DMS114 treated with DMSO at 0.1 percent for 48 hours (cell line): ENCODE results near the gene AQP12B.
"Not testable (repeated sequence)": the region's sequence is repeated elsewhere in the genome, so short reads cannot be mapped to it uniquely, and the experiment has no call there.

ENCODE experiments used
- DNase-seq: peaks from one replicate; lab custom pipeline; 2025; ENCODE audit not compliant: unreplicated experiment; lab: John Stamatoyannopoulos, UW

Gene AQP12B, protein sequence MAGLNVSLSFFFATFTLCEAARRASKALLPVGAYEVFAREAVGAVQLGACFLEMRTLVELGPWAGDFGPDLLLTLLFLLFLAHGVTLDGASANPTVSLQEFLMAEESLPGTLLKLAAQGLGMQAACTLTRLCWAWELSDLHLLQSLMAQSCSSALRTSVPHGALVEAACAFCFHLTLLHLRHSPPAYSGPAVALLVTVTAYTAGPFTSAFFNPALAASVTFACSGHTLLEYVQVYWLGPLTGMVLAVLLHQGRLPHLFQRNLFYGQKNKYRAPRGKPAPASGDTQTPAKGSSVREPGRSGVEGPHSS

DNA sequence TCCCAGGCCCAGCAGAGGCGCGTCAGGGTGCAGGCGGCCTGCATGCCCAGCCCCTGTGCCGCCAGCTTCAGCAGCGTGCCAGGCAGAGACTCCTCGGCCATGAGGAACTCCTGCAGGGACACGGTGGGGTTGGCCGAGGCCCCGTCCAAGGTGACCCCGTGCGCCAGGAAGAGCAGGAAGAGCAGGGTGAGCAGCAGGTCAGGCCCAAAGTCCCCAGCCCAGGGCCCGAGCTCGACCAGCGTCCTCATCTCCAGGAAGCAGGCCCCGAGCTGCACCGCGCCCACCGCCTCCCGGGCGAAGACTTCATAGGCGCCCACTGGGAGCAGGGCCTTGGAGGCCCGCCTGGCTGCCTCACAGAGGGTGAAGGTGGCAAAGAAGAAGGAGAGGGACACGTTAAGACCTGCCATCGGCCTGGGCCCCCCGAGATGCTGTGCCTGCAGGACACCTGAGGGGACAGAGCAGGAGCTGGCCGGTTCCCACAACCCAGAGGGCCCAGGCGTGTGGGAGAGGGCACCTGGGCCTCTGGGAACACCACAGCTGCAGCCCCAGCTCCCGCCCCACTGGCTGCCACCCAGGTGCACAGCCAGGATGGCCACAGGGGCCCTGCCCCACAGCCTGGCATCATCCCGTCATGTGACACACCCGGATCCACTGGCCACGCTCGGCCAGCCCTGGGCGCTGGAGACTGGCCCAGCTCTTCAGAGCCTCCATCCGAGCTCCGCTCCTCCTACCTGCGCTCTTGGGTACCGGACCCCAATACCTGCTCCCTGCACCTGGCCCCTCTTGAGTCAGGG lies at the start of gene AQP12B:
Gene AQP12B (minus strand): TSS at position 455 of the 794 bp plus-strand sequence. CDS start 48 bp downstream, at position 407.
- not testable (repeated sequence) for DNase-seq

DNA sequence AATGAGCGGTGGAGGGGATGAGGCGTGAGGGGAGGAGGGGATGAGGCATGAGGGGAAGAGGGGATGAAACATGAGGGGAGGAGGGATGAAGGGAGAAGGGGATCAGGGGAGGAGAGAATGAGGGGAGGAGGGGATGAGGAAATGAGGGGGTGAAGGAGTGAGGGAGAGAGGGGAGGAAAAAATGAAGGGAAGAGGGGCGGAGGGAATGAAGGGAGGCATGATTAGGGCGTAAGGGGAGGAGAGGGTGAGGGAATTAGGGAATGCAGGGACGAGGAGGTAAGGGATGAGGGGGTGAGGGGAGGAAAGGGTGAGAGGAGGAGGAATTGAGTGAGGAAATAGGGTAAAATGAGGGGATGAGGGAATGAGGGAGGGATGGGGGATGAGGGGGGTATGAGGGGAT lies 49.5 kb upstream of the AQP12B start:
- DNase-seq = no peak

DNA sequence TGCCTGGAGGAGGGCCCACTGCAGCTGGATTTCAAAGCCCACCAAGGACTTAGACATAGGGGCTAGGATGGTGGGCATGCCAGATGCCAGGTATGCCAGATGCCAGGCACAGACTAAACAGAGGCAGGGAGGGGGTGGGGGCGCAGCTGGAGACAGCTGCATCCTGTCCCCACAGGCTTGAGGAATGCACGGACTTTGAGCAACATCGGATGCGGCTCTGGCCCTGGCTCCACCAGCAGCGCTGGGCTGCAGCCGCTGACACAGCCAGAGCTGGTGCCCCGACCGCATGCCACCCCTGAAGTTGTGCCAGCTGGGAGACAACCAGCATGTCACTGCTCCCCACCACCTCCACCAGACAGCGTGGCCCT lies 48.5 kb upstream of the AQP12B start:
- no peak for DNase-seq

DNA sequence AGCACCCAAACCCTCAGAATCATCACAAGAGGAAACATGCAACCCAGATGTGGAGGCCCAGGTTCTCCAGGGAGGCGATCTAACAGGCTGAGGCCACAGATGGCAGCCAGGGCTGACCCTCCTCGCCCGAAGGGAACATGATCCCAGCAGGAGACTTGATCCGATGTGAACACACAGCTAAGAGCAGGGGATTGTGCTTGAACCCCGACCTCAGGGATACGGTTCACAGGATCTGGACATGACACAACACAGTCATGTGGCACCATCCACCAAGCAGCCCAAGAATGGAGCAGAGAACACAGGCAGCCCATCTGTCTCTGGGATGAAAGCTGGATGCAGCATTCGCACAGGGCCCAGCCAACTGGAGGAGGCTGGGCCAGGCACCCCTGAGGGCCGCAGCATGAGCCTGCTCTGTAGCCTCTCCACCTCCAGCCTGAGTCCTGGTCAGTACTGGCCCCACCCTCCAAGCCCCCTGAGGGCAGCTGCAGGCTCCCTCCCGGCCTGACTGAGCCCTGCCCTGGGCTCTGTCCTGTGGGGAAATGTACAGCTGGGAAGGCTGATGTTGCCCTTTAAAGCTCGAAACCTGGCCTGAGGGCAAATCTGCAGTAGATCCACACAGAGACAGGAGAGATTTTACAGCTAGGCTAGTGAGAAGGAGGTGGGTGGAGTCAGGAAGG lies 48.0 kb upstream of the AQP12B start:
- no peak for DNase-seq

DNA sequence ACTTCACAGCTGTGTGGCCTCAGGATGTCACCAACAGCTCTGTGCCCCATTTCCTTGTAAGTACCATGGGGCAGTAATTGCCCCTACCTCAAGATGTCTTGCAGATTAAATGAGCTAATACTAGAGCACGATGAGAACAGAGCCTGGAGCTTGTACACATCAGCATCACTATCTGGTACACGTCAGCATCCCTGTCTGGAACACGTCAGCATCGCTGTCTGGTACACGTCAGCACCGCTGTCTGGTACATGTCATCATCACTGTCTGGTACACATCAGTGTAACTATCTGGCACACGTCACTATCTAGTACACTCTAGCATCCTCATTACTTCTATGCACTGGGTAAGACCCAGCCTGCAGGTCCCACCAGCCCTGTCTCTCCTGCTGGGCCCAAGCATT lies 46.1 kb upstream of the AQP12B start:
- no peak for DNase-seq

DNA sequence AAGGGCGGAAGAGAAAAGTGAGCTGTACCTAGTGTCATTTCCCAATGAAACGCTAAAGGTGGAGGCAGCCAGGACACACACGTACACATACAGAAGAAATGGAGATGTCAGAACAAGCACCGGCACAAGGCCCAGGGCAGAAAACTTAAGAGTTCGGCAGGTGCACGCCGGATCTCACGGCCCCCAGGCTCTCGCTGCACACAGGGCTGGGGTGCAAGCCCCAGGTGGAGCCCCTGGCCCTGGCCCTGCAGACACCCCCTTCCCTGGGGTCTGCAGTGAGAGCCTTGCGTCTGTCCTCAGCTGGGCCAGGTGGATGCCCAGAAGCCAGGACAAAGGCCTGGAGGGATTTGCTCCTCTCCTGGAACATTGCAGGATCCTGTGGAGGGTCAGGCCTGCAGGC lies 45.7 kb upstream of the AQP12B start:
- DNase-seq = no peak

DNA sequence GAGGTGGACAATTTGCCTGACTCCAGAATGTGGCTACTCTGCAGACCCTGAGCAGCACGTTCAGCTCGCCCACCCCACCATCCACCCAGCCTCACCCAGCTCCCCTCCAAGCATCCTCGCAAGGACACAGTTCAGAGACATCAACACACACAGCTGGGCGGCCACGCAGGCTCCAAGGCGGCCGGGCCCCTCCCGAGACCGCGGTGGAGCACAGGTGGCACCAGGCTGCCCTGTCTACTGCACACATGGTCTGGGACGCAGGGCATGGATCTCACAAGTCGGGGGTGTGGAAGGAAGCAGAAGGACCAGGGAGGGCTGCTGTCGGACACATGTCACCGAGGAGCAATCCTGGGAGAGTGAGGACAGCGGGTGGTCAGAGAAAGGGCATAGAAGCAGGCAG lies 45.2 kb upstream of the AQP12B start:
- no peak for DNase-seq

DNA sequence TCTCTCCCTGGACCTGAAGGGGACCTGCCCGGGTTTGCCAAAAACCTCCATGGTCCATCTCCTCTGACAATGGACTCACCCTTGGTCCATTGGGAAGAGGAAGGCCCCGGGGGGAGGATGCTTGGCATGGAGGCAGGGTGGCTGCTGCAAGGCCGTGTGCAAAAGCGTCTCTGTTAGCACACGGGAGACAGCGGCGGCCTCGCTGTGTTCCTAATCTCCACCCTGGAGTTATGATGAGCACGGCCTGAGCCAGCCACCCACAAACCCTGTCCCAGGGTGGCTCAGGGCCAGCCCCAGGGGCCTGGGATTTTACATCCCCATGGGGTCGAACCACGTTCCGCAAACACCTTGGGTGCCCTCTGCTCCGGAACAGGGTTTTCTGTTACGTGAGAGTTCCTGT lies 44.8 kb upstream of the AQP12B start:
- no peak for DNase-seq

DNA sequence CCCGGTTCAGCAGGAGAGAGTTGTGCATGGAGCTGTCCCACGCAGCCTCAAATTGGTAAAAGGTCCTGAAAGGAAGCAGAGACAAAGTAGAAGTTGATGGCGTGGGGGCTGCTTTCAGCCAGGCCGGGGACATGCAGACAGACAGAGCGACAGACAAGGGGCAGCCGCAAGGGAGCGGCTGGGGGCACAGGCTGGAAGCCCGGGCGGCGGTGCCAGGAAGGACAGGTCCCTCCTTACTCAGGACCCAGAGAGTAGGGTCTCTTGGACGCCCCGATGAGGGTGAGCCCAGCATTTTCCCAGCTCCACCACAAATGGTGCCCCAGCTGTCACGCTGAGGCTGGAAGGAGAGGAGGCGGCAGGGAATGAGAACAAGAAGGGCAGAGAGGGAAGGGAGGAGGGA lies 44.2 kb upstream of the AQP12B start:
- no peak for DNase-seq

DNA sequence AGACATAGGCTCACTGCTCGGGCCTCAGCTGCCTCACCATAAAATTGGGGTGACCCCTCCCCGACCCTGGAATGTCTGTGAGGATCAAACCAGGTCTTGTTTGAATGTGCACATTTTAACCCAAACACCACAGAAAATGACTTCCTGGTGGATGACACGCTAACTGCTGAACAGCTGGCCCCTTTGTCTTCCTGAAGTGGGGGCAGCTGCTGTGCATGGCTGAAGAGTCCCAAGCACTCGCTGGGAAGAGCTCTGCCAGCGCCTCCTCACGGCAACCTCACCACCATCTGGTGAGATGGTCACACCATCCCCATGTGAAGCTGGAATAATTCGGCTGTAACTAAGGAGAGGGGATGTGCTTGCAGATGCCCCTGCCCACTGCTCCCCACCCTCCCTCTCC lies 43.0 kb upstream of the AQP12B start:
- DNase-seq = no peak

DNA sequence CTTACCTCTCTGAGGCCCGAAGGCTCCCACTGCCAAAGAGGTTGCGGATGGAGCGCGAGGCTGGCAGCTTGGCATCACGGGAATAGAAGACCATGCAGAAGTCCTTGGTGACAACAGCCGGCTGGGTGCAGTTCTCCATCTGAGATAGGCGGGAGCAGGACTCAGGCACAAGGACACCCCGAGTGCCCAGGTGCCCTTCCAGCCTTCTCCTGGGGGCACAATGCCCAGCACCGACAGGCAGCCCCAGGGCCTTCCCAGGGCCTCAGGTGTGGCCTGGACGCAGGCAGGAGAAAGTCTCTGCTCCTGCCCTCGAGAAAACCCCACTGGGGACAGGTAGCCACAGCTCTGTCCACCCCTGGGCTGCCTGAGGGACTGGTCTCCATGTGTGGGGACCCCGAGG lies 42.6 kb upstream of the AQP12B start:
- DNase-seq = no peak

DNA sequence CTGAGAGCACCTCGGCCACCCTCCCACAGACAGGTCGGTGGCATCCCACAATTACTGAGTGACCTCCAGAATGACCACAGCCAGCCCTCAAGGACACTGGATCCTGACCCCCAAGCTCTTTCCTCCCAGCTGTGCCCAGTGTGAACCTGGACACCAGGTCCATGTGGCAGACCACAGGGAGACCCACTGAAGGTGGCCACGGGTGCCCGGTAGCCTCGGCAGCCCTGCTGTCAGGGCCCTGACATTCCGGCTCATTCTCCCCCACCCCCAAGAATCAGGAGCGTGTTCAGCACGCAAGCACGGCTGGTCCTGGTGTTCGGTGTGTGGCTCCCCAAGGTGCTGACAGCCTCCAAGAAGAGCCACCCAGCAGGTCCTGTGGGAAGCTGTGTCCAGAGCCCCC lies 41.7 kb upstream of the AQP12B start:
- DNase-seq = no peak

DNA sequence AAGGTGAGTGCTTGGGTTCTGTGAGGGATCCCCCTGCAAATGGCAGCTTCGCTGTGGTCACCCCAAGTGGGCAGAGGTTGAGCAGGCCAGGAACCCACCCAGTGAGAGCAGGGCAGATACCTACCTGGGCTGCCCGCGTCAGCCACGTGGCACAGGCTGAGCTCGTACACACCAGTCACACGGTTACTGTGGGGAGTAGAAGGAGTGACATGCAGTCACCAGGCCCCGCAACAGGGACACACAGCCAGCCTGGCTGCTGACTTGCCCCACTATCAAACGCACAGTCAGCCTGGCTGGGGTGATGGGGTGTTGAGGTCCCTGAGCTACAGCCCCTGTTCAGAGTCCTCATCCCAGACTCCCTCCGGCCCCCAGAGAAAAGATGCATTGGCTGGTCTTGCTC lies 41.2 kb upstream of the AQP12B start:
- DNase-seq = no peak

DNA sequence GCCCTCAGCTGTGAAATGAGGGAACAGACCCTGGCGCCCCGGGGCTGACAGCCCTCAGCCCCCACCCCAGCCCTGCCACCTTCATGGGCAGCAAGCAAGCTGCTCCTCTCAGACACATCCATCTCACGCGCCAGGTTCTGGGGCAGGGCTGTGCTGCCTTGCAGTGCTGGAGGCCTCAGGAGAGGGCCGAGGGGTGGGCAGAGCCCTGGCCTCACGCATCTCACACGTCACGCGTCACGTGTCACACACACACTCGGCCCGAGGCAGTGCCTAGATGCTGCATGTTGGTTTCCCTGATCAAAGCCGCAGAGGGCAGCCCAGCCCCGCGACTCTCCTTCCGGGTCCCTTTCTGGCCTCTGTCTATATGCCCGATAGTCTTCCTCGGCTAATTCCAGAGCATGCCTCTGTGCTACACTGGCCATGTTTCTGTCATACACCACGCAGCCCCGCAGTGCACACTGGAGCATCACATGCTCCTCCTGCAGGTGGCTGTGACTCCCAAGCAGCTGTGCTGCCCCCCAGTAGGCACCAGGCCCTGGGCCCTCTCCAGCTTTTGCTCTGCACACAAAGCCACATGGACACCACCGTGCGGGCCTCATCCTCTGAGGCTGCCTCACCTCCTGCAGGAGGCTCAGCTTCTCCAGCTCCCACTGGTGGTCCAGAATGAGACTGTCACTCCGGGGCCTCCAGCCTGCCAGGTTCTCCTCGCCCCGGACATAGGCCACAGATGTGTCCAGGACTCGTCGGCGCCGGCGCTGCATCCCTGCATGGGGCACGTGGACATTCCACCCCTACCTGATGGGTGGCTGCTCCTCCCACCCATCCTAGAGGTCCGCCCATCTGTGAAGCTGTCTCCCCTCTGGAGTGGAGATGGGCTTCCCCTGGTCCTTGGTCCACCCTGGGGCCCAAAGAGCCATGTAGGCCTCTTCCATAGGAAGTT lies 40.4 kb upstream of the AQP12B start:
- no peak for DNase-seq

DNA sequence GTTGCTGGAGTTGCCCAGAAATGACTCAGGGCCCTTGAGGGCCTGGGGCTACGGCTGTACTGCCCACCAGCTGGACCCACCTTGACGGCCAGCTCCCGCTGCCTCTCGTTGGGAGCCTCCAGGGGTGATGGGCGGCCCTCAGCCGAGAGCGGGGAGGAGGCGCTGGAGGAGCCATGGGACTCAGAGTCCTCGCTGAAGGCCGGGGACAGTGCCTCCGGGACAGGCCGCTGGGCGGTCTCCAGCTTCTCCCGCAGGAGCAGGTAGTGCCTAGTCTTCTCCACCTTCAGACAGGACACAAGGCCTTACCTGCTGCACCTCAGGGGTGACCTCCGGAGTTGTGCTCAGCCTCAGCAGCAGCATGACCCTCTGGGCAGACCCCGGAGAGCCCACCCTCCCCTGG lies 39.7 kb upstream of the AQP12B start:
- DNase-seq = no peak

DNA sequence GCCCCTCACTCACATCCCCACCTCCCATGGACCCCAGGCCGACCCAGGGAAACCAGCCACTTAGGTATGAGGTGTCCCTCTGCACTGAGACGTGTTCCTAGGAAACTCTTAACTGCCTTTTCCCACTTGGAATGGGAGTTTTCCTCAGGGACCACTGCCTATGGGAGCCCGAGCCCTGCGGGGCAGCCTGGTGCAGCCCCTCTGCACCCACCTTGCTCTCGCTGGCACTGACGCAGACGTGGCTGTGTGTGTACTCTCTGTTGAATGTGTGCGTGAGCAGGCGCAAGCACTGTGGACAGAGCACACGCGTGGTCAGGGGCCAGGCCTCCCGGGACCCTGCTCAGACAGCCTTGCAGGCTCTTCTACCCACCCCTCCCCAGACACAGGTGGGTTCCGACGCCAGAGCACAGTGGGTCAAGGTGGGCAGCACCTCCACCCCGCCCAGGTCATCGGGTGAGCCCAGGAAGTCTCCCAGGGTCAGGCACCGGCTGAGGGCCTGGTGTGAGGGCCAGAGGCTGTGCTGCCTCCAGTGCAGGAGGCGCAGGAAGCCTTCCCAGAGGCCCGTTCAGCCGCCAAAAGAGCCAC lies 39.0 kb upstream of the AQP12B start:
- no peak for DNase-seq

DNA sequence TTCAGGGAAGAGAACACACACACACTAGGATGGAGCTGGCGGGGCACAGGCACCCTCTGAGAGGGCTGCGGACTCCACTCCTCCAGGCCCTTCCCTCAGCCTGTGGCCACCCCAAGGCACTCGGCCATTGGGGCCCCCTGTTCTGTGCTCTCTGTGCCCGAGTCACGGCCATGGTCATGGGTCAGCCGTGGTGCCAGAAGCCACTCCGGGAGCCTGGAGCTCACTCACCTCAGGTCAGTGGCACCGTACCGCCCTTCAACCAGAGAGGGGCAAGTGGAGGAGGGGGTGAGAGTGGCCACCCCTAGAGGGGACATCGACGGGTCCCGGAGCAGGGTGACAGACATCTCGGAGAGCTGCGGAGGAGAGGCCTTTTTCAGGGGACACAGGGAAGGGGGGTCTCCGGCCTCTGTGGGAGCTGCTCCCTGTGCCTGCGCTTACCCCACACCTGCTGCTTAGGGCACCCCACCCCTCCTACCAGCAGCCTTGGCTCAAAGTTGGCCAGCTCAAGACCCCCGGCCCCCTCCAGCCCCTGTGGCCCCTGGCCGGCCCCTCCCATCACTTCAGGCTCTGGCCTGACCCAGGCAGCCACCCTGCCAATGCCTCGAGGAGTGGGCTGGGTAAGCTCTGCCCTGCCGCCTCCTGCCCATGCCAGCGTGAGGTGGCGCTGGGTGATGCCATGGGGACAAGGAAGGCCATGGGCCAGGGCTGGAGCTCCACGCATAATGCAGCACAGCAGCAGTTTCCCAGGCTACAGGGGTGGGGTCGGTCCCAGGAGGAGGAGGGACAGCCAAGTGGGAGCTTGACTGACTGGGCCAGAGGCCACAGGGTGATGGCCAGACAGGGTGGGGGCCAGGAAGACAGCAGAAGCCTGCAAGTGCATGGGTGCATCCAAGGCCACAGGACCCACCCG lies 38.3 kb upstream of the AQP12B start:
- no peak for DNase-seq

DNA sequence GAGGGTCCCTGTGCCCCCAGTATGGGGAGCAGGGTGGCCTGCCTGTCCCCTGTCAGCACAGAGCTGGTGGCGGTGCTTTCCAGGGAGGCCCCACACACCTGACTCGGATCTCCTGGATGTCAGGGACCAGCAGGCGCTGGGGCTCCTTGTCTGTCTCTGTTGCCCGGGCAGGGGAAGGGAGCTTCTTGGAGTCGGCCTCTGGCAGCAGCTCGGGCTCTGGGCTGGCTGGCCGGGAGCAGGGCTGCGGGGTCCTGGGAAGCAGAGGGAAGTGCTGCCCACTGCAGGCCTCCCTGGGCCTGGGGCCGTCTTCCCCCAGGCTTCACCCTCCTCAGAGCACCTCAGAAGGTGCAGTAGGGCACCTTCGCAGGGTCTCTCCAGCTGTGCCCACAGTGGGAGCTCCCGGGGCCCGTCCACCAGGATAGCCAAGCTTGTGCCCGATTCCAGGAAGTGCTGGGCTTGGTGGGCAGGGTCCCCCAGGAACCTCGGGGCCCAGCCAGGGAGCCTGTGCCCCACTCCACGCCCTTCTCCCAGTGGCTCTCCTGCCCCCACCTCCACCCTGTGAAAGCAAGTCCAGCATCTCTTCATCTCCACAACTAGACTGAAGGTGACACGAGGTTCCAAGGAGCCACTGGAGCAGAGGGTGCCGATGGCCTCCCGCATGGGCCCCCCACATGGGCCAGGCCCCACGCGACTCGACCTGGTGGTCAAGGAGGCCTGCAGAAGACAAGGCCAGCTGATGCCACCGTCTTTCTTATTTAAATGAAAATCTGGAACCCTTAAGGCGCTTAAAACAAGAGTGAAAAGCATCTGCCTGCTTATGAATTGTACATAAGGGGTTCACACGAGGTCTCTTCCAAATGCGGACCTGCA lies 37.2 kb upstream of the AQP12B start:
- no peak for DNase-seq
